Activated naive CD8-positive, alpha-beta T cell treated with anti-CD3 and anti-CD28 coated beads for 36 hours (primary cell): ENCODE data around the gene PSMD2. TPM values are rescaled to one million over a fixed set of nuclear protein-coding genes. Genes with fewer than 3 reads are reported as not detected.
"Not testable (repeated sequence)": the region's sequence is repeated elsewhere in the genome, so short reads cannot be mapped to it uniquely, and the experiment has no call there.

ENCODE experiments used
- DNase-seq: peaks from one replicate; pipeline ENCODE4 v3.0.0; 2021
- H3K27ac Mint-ChIP-seq: one replicate; pipeline ENCODE4 v1.8.0; 2022; ENCODE audit warnings: mild to moderate bottlenecking, moderate library complexity, mixed read lengths
- H3K27me3 Mint-ChIP-seq: one replicate; pipeline ENCODE4 v1.8.0; 2022; ENCODE audit warnings: mild to moderate bottlenecking, mixed read lengths
- H3K36me3 Mint-ChIP-seq: one replicate; pipeline ENCODE4 v1.8.0; 2021; ENCODE audit warnings: mild to moderate bottlenecking, mixed read lengths
- H3K4me1 Mint-ChIP-seq: one replicate; pipeline ENCODE4 v1.8.0; 2021; ENCODE audit warnings: mixed read lengths
- H3K4me3 Mint-ChIP-seq: one replicate; pipeline ENCODE4 v1.8.0; 2022; ENCODE audit warnings: mild to moderate bottlenecking, moderate library complexity, mixed read lengths
- H3K9me3 Mint-ChIP-seq: one replicate; pipeline ENCODE4 v1.8.0; 2022; ENCODE audit warnings: mixed read lengths
- total RNA-seq, 2 experiments: library from RNA; stranded (reverse); gene quantifications; one replicate each; pipeline ENCODE4 v1.2.3, GENCODE V29; 2021

The PSMD2 gene
- total RNA-seq, 2 experiments from 2014 or later, result 257 to 282 TPM

DNA sequence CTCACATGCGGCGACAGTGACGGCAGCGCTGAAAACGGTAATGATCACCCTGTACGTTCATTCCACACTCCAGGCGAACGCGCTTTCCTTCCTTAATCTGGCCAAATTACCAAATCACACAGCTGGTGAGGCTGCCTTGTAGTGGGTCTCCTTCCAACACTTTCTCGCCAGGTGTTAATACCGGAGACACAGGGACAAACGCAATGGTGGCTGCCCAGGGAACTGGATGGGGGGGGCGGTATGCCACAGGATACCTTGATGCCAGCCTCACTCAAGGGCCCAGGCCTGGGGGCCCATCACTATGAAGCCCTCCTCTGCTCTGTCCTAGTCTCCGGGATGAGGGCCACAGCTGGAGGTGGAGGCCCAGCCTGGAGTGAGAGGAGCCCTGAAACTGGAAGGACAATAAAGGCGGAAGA is 36.3 kb upstream of the PSMD2 start:
- Mint-ChIP-seq H3K9me3 (peaks cover 4% of the 10 kb centered on the region), H3K36me3 (peaks cover 16% of the 10 kb centered on the region), H3K4me3 (peak overlapping the region; percentile 71), H3K27me3 (peaks cover 61% of the 10 kb centered on the region), H3K27ac (no peak overlapping the region), H3K4me1 (peaks cover 17% of the 10 kb centered on the region)
- DNase-seq, result no peak

DNA sequence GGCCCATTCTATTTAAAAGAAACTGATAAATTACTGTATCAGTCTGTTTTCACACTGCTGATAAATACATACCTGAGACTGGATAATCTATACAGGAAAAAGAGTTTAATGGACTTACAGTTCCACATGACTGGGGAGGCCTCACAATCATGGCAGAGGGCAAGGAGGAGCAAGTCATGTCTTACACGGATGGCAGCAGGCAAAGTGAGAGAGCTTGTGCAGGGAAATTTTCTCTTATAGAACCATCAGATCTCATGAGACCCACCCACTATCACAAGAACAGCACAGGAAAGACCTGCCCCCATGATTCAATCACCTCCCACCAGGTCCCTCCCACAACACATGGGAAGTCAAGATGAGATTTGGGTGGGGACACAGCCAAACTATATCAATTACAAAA is 31.8 kb upstream of the PSMD2 start:
- not testable (repeated sequence) for H3K4me1 Mint-ChIP-seq, H3K36me3 Mint-ChIP-seq, H3K4me3 Mint-ChIP-seq, H3K9me3 Mint-ChIP-seq, H3K27ac Mint-ChIP-seq, DNase-seq
- H3K27me3 Mint-ChIP-seq, result peaks cover 61% of the 10 kb centered on the region

DNA sequence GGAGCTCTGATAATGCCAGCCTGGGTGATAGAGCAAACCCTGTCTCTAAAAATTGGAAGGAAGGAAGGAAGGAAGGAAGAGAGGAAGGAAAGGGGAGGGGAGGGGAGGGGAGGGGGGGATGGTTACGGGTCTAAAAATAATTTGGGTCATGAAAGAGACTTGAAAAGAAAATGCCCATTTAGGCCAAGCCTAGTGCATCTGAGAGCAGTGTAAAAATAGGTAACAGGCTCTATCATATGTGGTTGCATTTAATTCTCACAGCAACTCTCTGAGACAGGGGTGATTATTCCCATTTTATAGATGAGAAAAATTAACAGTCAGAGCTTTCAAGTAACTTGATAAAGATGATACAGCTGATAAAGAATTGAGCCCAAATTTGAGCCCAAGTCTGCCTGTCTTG is 26.8 kb upstream of the PSMD2 start:
- peaks cover 2% of the 10 kb centered on the region for H3K9me3 Mint-ChIP-seq
- H3K4me3 Mint-ChIP-seq, result no peak overlapping the region
- DNase-seq, result no peak
- no peak overlapping the region for H3K27ac Mint-ChIP-seq
- peaks cover 61% of the 10 kb centered on the region for H3K27me3 Mint-ChIP-seq
- no peaks in the 10 kb centered on the region for H3K36me3 Mint-ChIP-seq
- peaks cover 2% of the 10 kb centered on the region for H3K4me1 Mint-ChIP-seq

GRCh38 chr3:184275381-184275701 is 23.7 kb upstream of the PSMD2 start:
- H3K4me1 Mint-ChIP-seq, result peaks cover 2% of the 10 kb centered on the region
- no peak overlapping the region for H3K4me3 Mint-ChIP-seq
- DNase-seq, result no peak

GRCh38 chr3:184275961-184276910 is 22.8 kb upstream of the PSMD2 start, which contains the start of gene ECE2:
ECE2 (plus strand) TSS chr3:184276022; CDS start chr3:184276154, 132 bp downstream.
- H3K27ac Mint-ChIP-seq, result no peak within 1 kb of the TSS
- no peak for DNase-seq
- H3K27me3 Mint-ChIP-seq, result peaks cover 57% of the 10 kb centered on the region
- peaks cover 2% of the 10 kb centered on the region for H3K4me1 Mint-ChIP-seq
- H3K4me3 Mint-ChIP-seq, result no peak within 1 kb of the TSS
- H3K36me3 Mint-ChIP-seq, result no peaks in the 10 kb centered on the region
- no peaks in the 10 kb centered on the region for H3K9me3 Mint-ChIP-seq

More at GRCh38 chr3:184275381-184275701, 23.7 kb upstream of the PSMD2 start:
- H3K36me3 Mint-ChIP-seq, result no peaks in the 10 kb centered on the region
- no peak overlapping the region for H3K27ac Mint-ChIP-seq
- peaks cover 57% of the 10 kb centered on the region for H3K27me3 Mint-ChIP-seq
- H3K9me3 Mint-ChIP-seq, result no peaks in the 10 kb centered on the region

GRCh38 chr3:184277366-184277765 is 21.7 kb upstream of the PSMD2 start:
- Mint-ChIP-seq H3K27me3 (peaks cover 46% of the 10 kb centered on the region), H3K9me3 (no peaks in the 10 kb centered on the region), H3K27ac (no peak overlapping the region), H3K4me1 (peaks cover 2% of the 10 kb centered on the region), H3K36me3 (no peaks in the 10 kb centered on the region), H3K4me3 (no peak overlapping the region)
- no peak for DNase-seq

DNA sequence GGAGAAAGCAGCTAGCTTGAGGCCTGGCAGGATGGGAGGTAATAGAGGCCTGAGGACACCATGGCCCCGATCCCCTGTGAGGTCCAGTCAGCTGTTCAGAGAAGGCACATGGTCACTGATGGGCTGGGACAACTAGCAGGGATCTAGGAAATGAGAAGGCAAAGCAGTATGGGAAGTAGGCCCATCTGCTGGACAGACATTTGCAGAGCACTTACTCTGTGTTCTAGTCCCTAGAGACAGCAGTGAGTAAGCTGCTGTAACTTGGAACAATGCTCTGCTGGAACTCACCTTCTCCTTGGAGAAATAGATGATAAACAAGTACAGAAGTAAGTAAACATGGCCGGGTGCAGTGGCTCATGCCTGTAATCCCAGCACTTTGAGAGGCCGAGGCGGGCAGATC is 16.1 kb upstream of the PSMD2 start:
- no peak overlapping the region for H3K27ac Mint-ChIP-seq
- no peak for DNase-seq
- no peaks in the 10 kb centered on the region for H3K9me3 Mint-ChIP-seq
- no peaks in the 10 kb centered on the region for H3K4me1 Mint-ChIP-seq
- no peaks in the 10 kb centered on the region for H3K36me3 Mint-ChIP-seq
- H3K4me3 Mint-ChIP-seq, result no peak overlapping the region
- peaks cover 24% of the 10 kb centered on the region for H3K27me3 Mint-ChIP-seq

DNA sequence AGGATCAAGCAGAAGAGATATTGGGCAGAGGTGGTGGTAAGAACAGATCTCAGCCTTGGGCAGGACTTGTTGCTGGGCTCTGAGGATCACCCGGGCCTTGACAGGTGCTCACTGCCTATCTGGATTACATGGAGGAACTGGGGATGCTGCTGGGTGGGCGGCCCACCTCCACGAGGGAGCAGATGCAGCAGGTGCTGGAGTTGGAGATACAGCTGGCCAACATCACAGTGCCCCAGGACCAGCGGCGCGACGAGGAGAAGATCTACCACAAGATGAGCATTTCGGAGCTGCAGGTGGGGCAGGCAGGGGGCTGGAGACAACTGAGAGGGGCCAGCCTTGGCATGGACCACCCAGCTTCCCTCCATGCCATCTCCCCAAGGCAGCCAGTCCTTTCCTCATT is 15.4 kb upstream of the PSMD2 start:
- Mint-ChIP-seq H3K9me3 (no peaks in the 10 kb centered on the region), H3K27ac (no peak overlapping the region), H3K36me3 (no peaks in the 10 kb centered on the region), H3K27me3 (peaks cover 22% of the 10 kb centered on the region), H3K4me1 (no peaks in the 10 kb centered on the region), H3K4me3 (no peak overlapping the region)
- DNase-seq, result no peak

GRCh38 chr3:184284696-184285095 is 14.3 kb upstream of the PSMD2 start:
- Mint-ChIP-seq H3K4me3 (no peak overlapping the region), H3K36me3 (no peaks in the 10 kb centered on the region), H3K9me3 (no peaks in the 10 kb centered on the region), H3K4me1 (peaks cover 3% of the 10 kb centered on the region), H3K27me3 (peaks cover 25% of the 10 kb centered on the region), H3K27ac (no peak overlapping the region)
- peak; percentile 41 for DNase-seq

DNA sequence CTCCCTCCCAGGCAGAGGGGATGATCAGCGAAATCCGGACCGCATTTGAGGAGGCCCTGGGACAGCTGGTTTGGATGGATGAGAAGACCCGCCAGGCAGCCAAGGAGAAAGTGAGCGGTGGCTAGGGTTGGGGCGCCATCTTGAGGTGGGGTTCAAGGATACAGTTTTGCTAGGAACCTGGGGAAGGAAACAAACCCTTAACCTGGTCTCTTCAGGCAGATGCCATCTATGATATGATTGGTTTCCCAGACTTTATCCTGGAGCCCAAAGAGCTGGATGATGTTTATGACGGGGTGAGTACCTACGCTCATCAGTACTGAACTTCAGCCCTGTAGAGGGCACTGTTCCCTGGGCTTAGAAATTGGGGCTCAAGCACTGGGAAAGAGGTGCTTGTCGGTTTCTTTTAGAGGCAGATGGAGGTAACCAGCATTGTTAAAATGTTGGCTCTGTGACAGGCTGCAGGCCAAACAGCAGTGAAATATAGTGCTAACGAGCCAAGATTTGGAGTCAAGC is 9.6 kb upstream of the PSMD2 start:
- H3K27ac Mint-ChIP-seq, result no peak overlapping the region
- H3K27me3 Mint-ChIP-seq, result peaks cover 25% of the 10 kb centered on the region
- no peaks in the 10 kb centered on the region for H3K36me3 Mint-ChIP-seq
- H3K4me1 Mint-ChIP-seq, result peaks cover 3% of the 10 kb centered on the region
- no peak overlapping the region for H3K4me3 Mint-ChIP-seq
- peak; percentile 64 for DNase-seq
- H3K9me3 Mint-ChIP-seq, result no peaks in the 10 kb centered on the region

- DNase-seq, result no peak
- Mint-ChIP-seq H3K36me3 (no peaks in the 10 kb centered on the region), H3K9me3 (no peaks in the 10 kb centered on the region), H3K27ac (no peak overlapping the region), H3K27me3 (peaks cover 25% of the 10 kb centered on the region), H3K4me3 (no peak overlapping the region), H3K4me1 (peaks cover 3% of the 10 kb centered on the region)
These were observed 8.7 kb upstream of the PSMD2 start for GRCh38 chr3:184290331-184290730.

- Mint-ChIP-seq H3K4me1 (peaks cover 3% of the 10 kb centered on the region), H3K27me3 (peaks cover 18% of the 10 kb centered on the region), H3K4me3 (no peak overlapping the region), H3K9me3 (no peaks in the 10 kb centered on the region), H3K27ac (no peak overlapping the region), H3K36me3 (no peaks in the 10 kb centered on the region)
- DNase-seq, result no peak
These were observed 7.8 kb upstream of the PSMD2 start for GRCh38 chr3:184291044-184291737.

DNA sequence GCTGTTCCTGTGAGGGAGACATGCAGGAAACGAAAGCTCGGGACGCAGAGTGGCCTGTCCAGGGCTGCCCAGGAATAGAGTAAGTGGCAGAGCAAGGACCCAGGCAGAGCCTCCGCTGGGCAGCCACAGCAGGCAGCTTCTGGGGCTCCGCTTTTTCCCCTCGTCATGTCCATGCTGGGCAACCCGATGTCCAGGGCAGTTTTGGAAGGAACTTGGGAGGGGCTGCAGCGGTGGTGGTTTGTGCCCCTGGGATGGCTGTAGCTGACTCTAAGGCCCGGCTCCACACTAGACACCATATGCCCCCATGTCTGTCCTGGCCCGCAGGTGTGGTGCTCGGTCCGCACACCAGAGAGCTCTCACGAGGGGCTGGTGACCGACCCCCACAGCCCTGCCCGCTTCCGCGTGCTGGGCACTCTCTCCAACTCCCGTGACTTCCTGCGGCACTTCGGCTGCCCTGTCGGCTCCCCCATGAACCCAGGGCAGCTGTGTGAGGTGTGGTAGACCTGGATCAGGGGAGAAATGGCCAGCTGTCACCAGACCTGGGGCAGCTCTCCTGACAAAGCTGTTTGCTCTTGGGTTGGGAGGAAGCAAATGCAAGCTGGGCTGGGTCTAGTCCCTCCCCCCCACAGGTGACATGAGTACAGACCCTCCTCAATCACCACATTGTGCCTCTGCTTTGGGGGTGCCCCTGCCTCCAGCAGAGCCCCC is 7.1 kb upstream of the PSMD2 start:
- Mint-ChIP-seq H3K4me3 (no peak overlapping the region), H3K9me3 (no peaks in the 10 kb centered on the region), H3K4me1 (peaks cover 3% of the 10 kb centered on the region), H3K27me3 (peaks cover 11% of the 10 kb centered on the region), H3K27ac (no peak overlapping the region), H3K36me3 (no peaks in the 10 kb centered on the region)
- DNase-seq, result no peak

DNA sequence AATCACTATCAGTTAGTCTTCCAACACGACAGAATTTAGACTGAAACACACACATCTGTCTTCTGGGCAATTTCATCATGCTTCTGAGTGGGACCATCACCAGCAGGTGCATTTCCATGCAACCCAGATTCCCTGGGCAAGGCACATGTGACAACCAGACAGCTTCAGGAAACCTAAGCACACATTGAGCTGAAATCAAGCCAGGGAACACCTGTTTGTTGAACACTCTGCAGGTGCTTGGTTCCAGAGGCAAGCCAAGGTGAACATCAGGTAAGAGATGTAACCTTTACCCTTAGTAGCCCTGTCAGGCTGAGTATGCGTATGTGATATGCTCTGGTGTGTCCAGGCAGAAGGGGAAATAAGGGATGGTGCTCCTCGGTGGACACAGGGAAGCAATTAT is 3.3 kb upstream of the PSMD2 start:
- Mint-ChIP-seq H3K9me3 (no peaks in the 10 kb centered on the region), H3K4me1 (peaks cover 18% of the 10 kb centered on the region), H3K27me3 (no peaks in the 10 kb centered on the region), H3K36me3 (peaks cover 8% of the 10 kb centered on the region), H3K4me3 (no peak overlapping the region), H3K27ac (no peak overlapping the region)
- DNase-seq, result no peak

DNA sequence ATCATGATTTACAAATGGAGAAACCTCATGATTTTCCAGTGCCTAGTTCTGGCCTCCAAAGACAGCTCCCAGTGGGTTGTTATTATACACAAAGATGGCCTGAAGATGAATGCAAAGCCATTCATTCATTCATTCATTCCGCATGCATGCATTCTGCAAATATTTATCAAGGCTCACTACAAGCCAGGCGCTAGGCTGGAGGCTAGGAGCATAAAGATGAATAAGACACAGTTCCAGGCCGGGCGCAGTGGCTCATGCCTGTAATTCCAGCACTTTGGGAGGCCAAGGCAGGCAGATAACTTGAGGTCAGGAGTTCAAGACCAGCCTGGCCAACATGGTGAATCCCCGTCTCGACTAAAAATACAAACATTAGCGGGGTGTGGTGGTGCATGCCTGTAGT is 2.4 kb upstream of the PSMD2 start:
- H3K27ac Mint-ChIP-seq, result no peak overlapping the region
- H3K9me3 Mint-ChIP-seq, result no peaks in the 10 kb centered on the region
- no peak overlapping the region for H3K4me3 Mint-ChIP-seq
- H3K36me3 Mint-ChIP-seq, result peaks cover 14% of the 10 kb centered on the region
- no peaks in the 10 kb centered on the region for H3K27me3 Mint-ChIP-seq
- H3K4me1 Mint-ChIP-seq, result peaks cover 22% of the 10 kb centered on the region
- DNase-seq, result no peak
